Ascending aorta (tissue), 2 donors: ENCODE measurements around the gene BRD4. TPM values are rescaled to one million over a fixed set of nuclear protein-coding genes. Genes with fewer than 3 reads are reported as not detected.

Source experiments
- DNase-seq, 2 donors: peaks; one replicate each; pipeline ENCODE4 v3.0.0-alpha.2; 2019; ENCODE audit warnings: low spot score in 2 of 2
- H3K27ac ChIP-seq, 2 donors: fragments of 200-600 bp; sonication (generic); one replicate each; pipeline ENCODE4 v1.5.1; 2016 to 2017; ENCODE audit warnings: mild to moderate bottlenecking in 1 of 2
- H3K27me3 ChIP-seq: fragments of 200-600 bp; sonication (generic); one replicate; pipeline ENCODE4 v1.5.1; 2017
- H3K36me3 ChIP-seq, 2 donors: fragments of 200-600 bp; sonication (generic); one replicate each; pipeline ENCODE4 v1.5.1; 2016
- H3K4me1 ChIP-seq, 2 donors: fragments of 200-600 bp; sonication (generic); one replicate each; pipeline ENCODE4 v1.5.1; 2016 to 2017; ENCODE audit warnings: mild to moderate bottlenecking in 1 of 2
- H3K4me3 ChIP-seq, 2 donors: fragments of 200-600 bp; sonication (generic); one replicate each; pipeline ENCODE4 v1.5.1; 2016 to 2017; ENCODE audit warnings: mild to moderate bottlenecking in 1 of 2
- H3K9me3 ChIP-seq, 2 donors: fragments of 200-600 bp; sonication (generic); one replicate each; pipeline ENCODE4 v1.5.1; 2016
- CTCF ChIP-seq, 3 experiments: fragments of 200-600 bp in 2 of 3; fragments of 450-650 bp in 1 of 3; sonication (generic) in 2 of 3; IDR thresholded peaks; one replicate each; pipeline ENCODE4 v1.5.1; 2016 to 2019; ENCODE audit warnings: antibody characterized with exemption in 3 of 3, mild to moderate bottlenecking in 1 of 3, moderate library complexity in 1 of 3
- intact Hi-C: fragments of 100-400 bp; cut with DNase I; formaldehyde crosslinking; loops from one replicate; pipeline ENCODE4 v1.15.1; 2023
- total RNA-seq: library from RNA; depleted of rRNA; stranded (reverse); fragments of >200 nt; gene quantifications from one replicate; pipeline ENCODE4 v1.1.0, GENCODE V29; 2016

The BRD4 gene
- total RNA-seq, 1 donor from 2014 or later: 55.3 TPM

- no peak overlapping the region for H3K4me3 ChIP-seq
Measured at GRCh38 chr19:15187026-15188007, 145.0 kb downstream of the BRD4 start.

More at GRCh38 chr19:15187026-15188007, 145.0 kb downstream of the BRD4 start:
- TF ChIP-seq CTCF (IDR thresholded peaks at IDR 0.05): no peak
- Histone ChIP-seq H3K36me3 (peaks cover 80 to 99% of the 10 kb centered on the region in 2 donors), H3K9me3 (no peaks in the 10 kb centered on the region), H3K4me1 (no peaks in the 10 kb centered on the region), H3K27ac (no peak overlapping the region), H3K27me3 (no peaks in the 10 kb centered on the region)
- no peak for DNase-seq
- intact Hi-C loops: no loop called here

Other genes with a start within 250 kb of the BRD4 start
- 104 TPM for gene SYDE1, start 225.1 kb downstream of the BRD4 start, total RNA-seq
- 524 TPM for gene NOTCH3, start 131.5 kb downstream of the BRD4 start, total RNA-seq
- gene EPHX3, start 100.1 kb downstream of the BRD4 start, total RNA-seq: not detected
- 17.0 TPM for gene AKAP8, start 47.2 kb upstream of the BRD4 start, total RNA-seq
- gene AKAP8L, start 86.4 kb upstream of the BRD4 start, total RNA-seq: 143 TPM
- 90.4 TPM for gene WIZ, start 117.4 kb upstream of the BRD4 start, total RNA-seq
- gene RASAL3, start 132.0 kb upstream of the BRD4 start, total RNA-seq: 4.4 TPM
- not detected for gene PGLYRP2, start 147.0 kb upstream of the BRD4 start, total RNA-seq
- gene CYP4F22, start 176.0 kb upstream of the BRD4 start, total RNA-seq: not detected